GM23248 (cell line): Measurements from ENCODE around the gene RBM17. TPM values are rescaled to one million over a fixed set of nuclear protein-coding genes. Genes with fewer than 3 reads are reported as not detected.
"Not testable (repeated sequence)": the region's sequence is repeated elsewhere in the genome, so short reads cannot be mapped to it uniquely, and the experiment has no call there.

ENCODE experiments used
- DNase-seq: peaks from one replicate; pipeline ENCODE4 v3.0.0-alpha.2; 2015
- H2AFZ ChIP-seq: fragments of 200-600 bp; sonication (generic); 2 replicates; pipeline ENCODE4 v1.6.1; 2016; ENCODE audit warnings: antibody characterized with exemption
- H3F3A ChIP-seq: fragments of 200-600 bp; sonication (generic); 2 replicates; pipeline ENCODE4 v1.6.1; 2016; ENCODE audit warnings: mild to moderate bottlenecking, antibody characterized with exemption, mixed run types; ENCODE audit not compliant: insufficient read depth
- H3K27ac ChIP-seq: fragments of 200-600 bp; sonication (generic); 2 replicates; pipeline ENCODE4 v1.5.1; 2016; ENCODE audit warnings: mild to moderate bottlenecking
- H3K27me3 ChIP-seq: fragments of 200-600 bp; sonication (generic); replicated peaks from 2 replicates; pipeline ENCODE4 v1.6.1; 2016; ENCODE audit warnings: mild to moderate bottlenecking; ENCODE audit not compliant: insufficient read depth
- H3K36me3 ChIP-seq: fragments of 200-600 bp; sonication (generic); 2 replicates; pipeline ENCODE4 v1.6.1; 2016; ENCODE audit warnings: low read depth, mild to moderate bottlenecking
- H3K4me1 ChIP-seq: fragments of 200-600 bp; sonication (generic); 2 replicates; pipeline ENCODE4 v1.6.1; 2016; ENCODE audit warnings: mild to moderate bottlenecking; ENCODE audit not compliant: insufficient read depth
- H3K4me2 ChIP-seq: fragments of 200-600 bp; sonication (generic); one replicate; pipeline ENCODE4 v1.6.1; 2016; ENCODE audit warnings: mild to moderate bottlenecking; ENCODE audit not compliant: unreplicated experiment
- H3K4me3 ChIP-seq: fragments of 200-600 bp; sonication (generic); 2 replicates; pipeline ENCODE4 v1.5.1; 2016; ENCODE audit warnings: mild to moderate bottlenecking
- H3K79me2 ChIP-seq: fragments of 200-600 bp; sonication (generic); 2 replicates; pipeline ENCODE4 v1.6.1; 2016; ENCODE audit warnings: mild to moderate bottlenecking; ENCODE audit not compliant: insufficient read depth
- H3K9ac ChIP-seq: fragments of 200-600 bp; sonication (generic); 2 replicates; pipeline ENCODE4 v1.6.1; 2016; ENCODE audit warnings: mild to moderate bottlenecking
- H3K9me2 ChIP-seq: fragments of 200-600 bp; sonication (generic); 2 replicates; pipeline ENCODE4 v1.6.1; 2016; ENCODE audit warnings: mixed run types, mild to moderate bottlenecking, moderate library complexity; ENCODE audit not compliant: insufficient read depth
- H3K9me3 ChIP-seq: fragments of 200-600 bp; sonication (generic); one replicate; pipeline ENCODE4 v1.6.1; 2017; ENCODE audit warnings: low read depth
- H4K20me1 ChIP-seq: fragments of 200-600 bp; sonication (generic); 2 replicates; pipeline ENCODE4 v1.6.0; 2016; ENCODE audit not compliant: insufficient read depth
- EZH2 ChIP-seq: fragments of 200-600 bp; sonication (generic); IDR thresholded peaks from 2 replicates; pipeline ENCODE4 v1.6.1; 2018; ENCODE audit warnings: antibody characterized with exemption, mild to moderate bottlenecking; ENCODE audit not compliant: insufficient read depth, poor library complexity, severe bottlenecking
- EZH2phosphoT487 ChIP-seq: fragments of 200-600 bp; sonication (generic); IDR thresholded peaks from 2 replicates; pipeline ENCODE4 v1.6.1; 2018; ENCODE audit warnings: antibody characterized with exemption, moderate library complexity, mild to moderate bottlenecking, low read depth; ENCODE audit not compliant: insufficient read depth
- WGBS, 2 experiments: methylation state at CpG; one replicate each; pipeline ENCODE4 v1.1.6; 2015 to 2017; ENCODE audit warnings: low lambda C conversion rate in 2 of 2, low coverage in 1 of 2; ENCODE audit errors: missing lambda C conversion rate in 2 of 2; 5-methylcytosine and 5-hydroxymethylcytosine counted together
- in situ Hi-C: fragments of 300-500 bp; cut with MboI; formaldehyde crosslinking; loops from 2 replicates; pipeline ENCODE4 v1.15.0; 2020
- polyA plus RNA-seq: library from polyadenylated mRNA; unstranded; fragments of >200 nt; fragmentation: Nextera tagmentation; extraction: Ambion mirVana; gene quantifications from 2 replicates; pipeline ENCODE4 v1.2.1, GENCODE V29; 2016
- total RNA-seq: library from RNA; depleted of rRNA; stranded (reverse); fragments of >200 nt; shearing (Covaris generic); gene quantifications from 2 replicates; pipeline ENCODE4 v1.2.3, GENCODE V29; 2014

RBM17 gene
- total and polyA plus RNA-seq, 2 experiments from 2014 or later = 24.1 to 99.9 TPM

- no peak overlapping the region for H3K4me3 ChIP-seq
- no peak for DNase-seq
- WGBS, 2 experiments = 88 to 92% methylated on average over 8 of the region's 8 CpGs
- no peaks in the 10 kb centered on the region for H3K27me3 ChIP-seq
- H3K36me3 ChIP-seq = peaks cover 40% of the 10 kb centered on the region
- in situ Hi-C loops = loop anchor here (10.0 kb wide), 1 partner anchor 293 kb away; no protein-coding TSS in a partner anchor
- H3K4me2 ChIP-seq = no peak overlapping the region
- H4K20me1 ChIP-seq = no peaks in the 10 kb centered on the region; the same call in 1 of the 2 replicates
- H3K79me2 ChIP-seq = peaks cover 79% of the 10 kb centered on the region
- H3F3A ChIP-seq = peaks cover 27% of the 10 kb centered on the region
- no peaks in the 10 kb centered on the region for H3K4me1 ChIP-seq
- TF ChIP-seq EZH2 (no peak), EZH2phosphoT487 (no peak)
- H3K9me3 ChIP-seq = no peaks in the 10 kb centered on the region
- H3K9ac ChIP-seq = no peak overlapping the region
- no peak overlapping the region for H2AFZ ChIP-seq
- no peaks in the 10 kb centered on the region for H3K9me2 ChIP-seq
- no peak overlapping the region for H3K27ac ChIP-seq
These were observed 13.3 kb downstream of the RBM17 start for GRCh38 chr10:6102128-6102527.

- H3K36me3 ChIP-seq = peaks cover 49% of the 10 kb centered on the region
- 80 to 83% methylated on average over 8 of the region's 8 CpGs for WGBS, 2 experiments
- no peak overlapping the region for H2AFZ ChIP-seq
- H4K20me1 ChIP-seq = no peaks in the 10 kb centered on the region; the same call in 1 of the 2 replicates
- no peaks in the 10 kb centered on the region for H3K9me2 ChIP-seq
- in situ Hi-C loops = loop anchor here (10.0 kb wide), 1 partner anchor 291 kb away; no protein-coding TSS in a partner anchor
- H3K4me2 ChIP-seq = no peak overlapping the region
- H3K79me2 ChIP-seq = peaks cover 64% of the 10 kb centered on the region
- H3K9ac ChIP-seq = no peak overlapping the region
- no peaks in the 10 kb centered on the region for H3K9me3 ChIP-seq
- no peak overlapping the region for H3K27ac ChIP-seq
- no peak for TF ChIP-seq EZH2
- no peak for TF ChIP-seq EZH2phosphoT487
- peaks cover 32% of the 10 kb centered on the region for H3F3A ChIP-seq
- no peaks in the 10 kb centered on the region for H3K4me1 ChIP-seq
- DNase-seq = no peak
- H3K4me3 ChIP-seq = no peak overlapping the region
- H3K27me3 ChIP-seq = no peaks in the 10 kb centered on the region
These were observed 14.8 kb downstream of the RBM17 start for GRCh38 chr10:6103591-6103990.

- not testable (repeated sequence) for H3K9me2 ChIP-seq, H3K4me2 ChIP-seq, H2AFZ ChIP-seq, H3K4me1 ChIP-seq, H3K9ac ChIP-seq, H4K20me1 ChIP-seq, DNase-seq, H3K4me3 ChIP-seq, H3K9me3 ChIP-seq, H3K27ac ChIP-seq, H3K27me3 ChIP-seq
- WGBS, 2 experiments = 96 to 98% methylated on average over 3 of the region's 3 CpGs
- peaks cover 60% of the 10 kb centered on the region for H3K36me3 ChIP-seq
- H3F3A ChIP-seq = peaks cover 32% of the 10 kb centered on the region
- in situ Hi-C loops = loop anchor here (10.0 kb wide), 1 partner anchor 287 kb away; no protein-coding TSS in a partner anchor
- peaks cover 27% of the 10 kb centered on the region; the same call in 1 of the 2 replicates for H3K79me2 ChIP-seq
These were observed 18.8 kb downstream of the RBM17 start for GRCh38 chr10:6107616-6108015.

GRCh38 chr10:6108072-6108471 lies 19.2 kb downstream of the RBM17 start:
- no peak for DNase-seq
- no peak for TF ChIP-seq EZH2
- no peak for TF ChIP-seq EZH2phosphoT487
- H3K9me2 ChIP-seq = no peaks in the 10 kb centered on the region
- H3K4me2 ChIP-seq = no peak overlapping the region
- no peak overlapping the region for H3K4me3 ChIP-seq
- peaks cover 33% of the 10 kb centered on the region for H3F3A ChIP-seq
- H2AFZ ChIP-seq = no peak overlapping the region
- no peaks in the 10 kb centered on the region; the same call in 1 of the 2 replicates for H4K20me1 ChIP-seq
- no peak overlapping the region for H3K27ac ChIP-seq
- peaks cover 59% of the 10 kb centered on the region for H3K36me3 ChIP-seq
- H3K9me3 ChIP-seq = no peaks in the 10 kb centered on the region
- H3K79me2 ChIP-seq = peaks cover 23% of the 10 kb centered on the region; the same call in 1 of the 2 replicates
- no peaks in the 10 kb centered on the region for H3K4me1 ChIP-seq
- in situ Hi-C loops = loop anchor here (10.0 kb wide), 1 partner anchor 287 kb away; no protein-coding TSS in a partner anchor
- WGBS, 2 experiments = 91 to 92% methylated on average over 6 of the region's 6 CpGs
- H3K27me3 ChIP-seq = no peaks in the 10 kb centered on the region
- H3K9ac ChIP-seq = no peak overlapping the region
